Testis (tissue), 2 donors: ENCODE measurements around the gene AR.

Source experiments
- POLR2A ChIP-seq: fragments of 450-650 bp; IDR thresholded peaks from one replicate; pipeline ENCODE4 v1.6.1; 2017; ENCODE audit warnings: antibody characterized with exemption, mild to moderate bottlenecking, moderate library complexity
- TF ChIP-seq, protein P1 (sequence below), 3 experiments: fragments of 450-650 bp in 2 of 3; fragments of 200-600 bp in 1 of 3; sonication (generic) in 1 of 3; IDR thresholded peaks; one replicate each; pipeline ENCODE4 v1.5.1; 2016 to 2019; ENCODE audit warnings: antibody characterized with exemption in 3 of 3, mild to moderate bottlenecking in 2 of 3, moderate library complexity in 1 of 3

DNA sequence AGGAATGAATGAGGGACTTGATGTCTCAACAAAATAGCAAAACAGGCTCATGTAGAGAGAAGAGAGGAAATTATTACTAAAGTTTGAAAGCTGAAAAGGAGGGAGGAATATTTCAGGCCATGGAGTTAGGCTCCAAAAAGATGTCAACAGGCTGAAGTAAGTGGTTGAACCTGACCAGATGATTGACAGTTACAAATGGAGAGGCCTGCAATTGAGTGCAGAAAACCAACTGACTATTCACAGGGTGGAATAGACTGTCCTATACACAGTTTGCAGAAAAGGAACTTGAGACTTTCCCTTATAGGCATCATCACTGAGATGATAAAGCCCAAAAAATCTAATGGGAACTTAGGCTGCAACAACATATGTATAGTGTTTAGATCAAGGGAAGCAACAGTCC, 233.3 kb downstream of the AR start:
- TF ChIP-seq, protein P1, sequence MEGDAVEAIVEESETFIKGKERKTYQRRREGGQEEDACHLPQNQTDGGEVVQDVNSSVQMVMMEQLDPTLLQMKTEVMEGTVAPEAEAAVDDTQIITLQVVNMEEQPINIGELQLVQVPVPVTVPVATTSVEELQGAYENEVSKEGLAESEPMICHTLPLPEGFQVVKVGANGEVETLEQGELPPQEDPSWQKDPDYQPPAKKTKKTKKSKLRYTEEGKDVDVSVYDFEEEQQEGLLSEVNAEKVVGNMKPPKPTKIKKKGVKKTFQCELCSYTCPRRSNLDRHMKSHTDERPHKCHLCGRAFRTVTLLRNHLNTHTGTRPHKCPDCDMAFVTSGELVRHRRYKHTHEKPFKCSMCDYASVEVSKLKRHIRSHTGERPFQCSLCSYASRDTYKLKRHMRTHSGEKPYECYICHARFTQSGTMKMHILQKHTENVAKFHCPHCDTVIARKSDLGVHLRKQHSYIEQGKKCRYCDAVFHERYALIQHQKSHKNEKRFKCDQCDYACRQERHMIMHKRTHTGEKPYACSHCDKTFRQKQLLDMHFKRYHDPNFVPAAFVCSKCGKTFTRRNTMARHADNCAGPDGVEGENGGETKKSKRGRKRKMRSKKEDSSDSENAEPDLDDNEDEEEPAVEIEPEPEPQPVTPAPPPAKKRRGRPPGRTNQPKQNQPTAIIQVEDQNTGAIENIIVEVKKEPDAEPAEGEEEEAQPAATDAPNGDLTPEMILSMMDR (IDR thresholded peaks at IDR 0.05): no peak
- no peak for TF ChIP-seq POLR2A
